GM04504 (cell line): ENCODE data around the gene SPEF2.

Source experiments
- DNase-seq: peaks from one replicate; pipeline ENCODE4 v3.0.0-alpha.2; 2012; ENCODE audit warnings: low read depth

The SPEF2 gene

GRCh38 chr5:35736280-35736679 is 118.6 kb downstream of the SPEF2 start:
- DNase-seq, result no peak

- peak; percentile 82 for DNase-seq
These were observed 123.6 kb downstream of the SPEF2 start for GRCh38 chr5:35741126-35741716.

GRCh38 chr5:35741971-35742370 is 124.3 kb downstream of the SPEF2 start:
- peak; percentile 20 for DNase-seq

- DNase-seq, result no peak
These were observed 126.0 kb downstream of the SPEF2 start for GRCh38 chr5:35743644-35744043.

- no peak for DNase-seq
These were observed 127.5 kb downstream of the SPEF2 start for GRCh38 chr5:35745193-35745592.

GRCh38 chr5:35745660-35746059 is 128.0 kb downstream of the SPEF2 start:
- DNase-seq, result no peak

GRCh38 chr5:35752012-35752411 is 134.3 kb downstream of the SPEF2 start:
- DNase-seq, result no peak

- DNase-seq, result no peak
These were observed 135.8 kb downstream of the SPEF2 start for GRCh38 chr5:35753500-35753899.

GRCh38 chr5:35754481-35754880 is 136.8 kb downstream of the SPEF2 start:
- DNase-seq, result no peak

- DNase-seq, result no peak
These were observed 138.3 kb downstream of the SPEF2 start for GRCh38 chr5:35755966-35756365.

GRCh38 chr5:35758151-35758724 is 140.6 kb downstream of the SPEF2 start:
- DNase-seq, result no peak

GRCh38 chr5:35761541-35761940 is 143.9 kb downstream of the SPEF2 start:
- no peak for DNase-seq

GRCh38 chr5:35762368-35762767 is 144.7 kb downstream of the SPEF2 start:
- DNase-seq, result no peak

- no peak for DNase-seq
These were observed 148.3 kb downstream of the SPEF2 start for GRCh38 chr5:35765921-35766320.

GRCh38 chr5:35771300-35771699 is 153.6 kb downstream of the SPEF2 start:
- DNase-seq, result peak; percentile 50

- DNase-seq, result no peak
These were observed 154.2 kb downstream of the SPEF2 start for GRCh38 chr5:35771839-35772238.

- no peak for DNase-seq
These were observed 156.3 kb downstream of the SPEF2 start for GRCh38 chr5:35773967-35774366.

GRCh38 chr5:35776757-35777156 is 159.1 kb downstream of the SPEF2 start:
- DNase-seq, result no peak

- peak; percentile 46 for DNase-seq
These were observed 159.9 kb downstream of the SPEF2 start for GRCh38 chr5:35777358-35778087.

- DNase-seq, result no peak
These were observed 160.7 kb downstream of the SPEF2 start for GRCh38 chr5:35778259-35778769.

- no peak for DNase-seq
These were observed 162.6 kb downstream of the SPEF2 start for GRCh38 chr5:35780236-35780635.

- no peak for DNase-seq
These were observed 163.6 kb downstream of the SPEF2 start for GRCh38 chr5:35781181-35781790.

GRCh38 chr5:35783551-35783950 is 165.9 kb downstream of the SPEF2 start:
- DNase-seq, result no peak
